ENCODE data around the gene RTP5.
"Not testable (repeated sequence)": the region's sequence is repeated elsewhere in the genome, so short reads cannot be mapped to it uniquely, and the experiment has no call there.

GRCh38 chr2:241922816-241923601 is 53.5 kb downstream of the RTP5 start:
- TF ChIP-seq, protein P1, sequence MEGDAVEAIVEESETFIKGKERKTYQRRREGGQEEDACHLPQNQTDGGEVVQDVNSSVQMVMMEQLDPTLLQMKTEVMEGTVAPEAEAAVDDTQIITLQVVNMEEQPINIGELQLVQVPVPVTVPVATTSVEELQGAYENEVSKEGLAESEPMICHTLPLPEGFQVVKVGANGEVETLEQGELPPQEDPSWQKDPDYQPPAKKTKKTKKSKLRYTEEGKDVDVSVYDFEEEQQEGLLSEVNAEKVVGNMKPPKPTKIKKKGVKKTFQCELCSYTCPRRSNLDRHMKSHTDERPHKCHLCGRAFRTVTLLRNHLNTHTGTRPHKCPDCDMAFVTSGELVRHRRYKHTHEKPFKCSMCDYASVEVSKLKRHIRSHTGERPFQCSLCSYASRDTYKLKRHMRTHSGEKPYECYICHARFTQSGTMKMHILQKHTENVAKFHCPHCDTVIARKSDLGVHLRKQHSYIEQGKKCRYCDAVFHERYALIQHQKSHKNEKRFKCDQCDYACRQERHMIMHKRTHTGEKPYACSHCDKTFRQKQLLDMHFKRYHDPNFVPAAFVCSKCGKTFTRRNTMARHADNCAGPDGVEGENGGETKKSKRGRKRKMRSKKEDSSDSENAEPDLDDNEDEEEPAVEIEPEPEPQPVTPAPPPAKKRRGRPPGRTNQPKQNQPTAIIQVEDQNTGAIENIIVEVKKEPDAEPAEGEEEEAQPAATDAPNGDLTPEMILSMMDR (IDR thresholded peaks at IDR 0.05; ENCODE audit: borderline replicate concordance, extremely low read depth, low read length, poor library complexity, severe bottlenecking) = not testable (repeated sequence)
- not testable (repeated sequence) for TF ChIP-seq EZH2 (IDR thresholded peaks at IDR 0.05; ENCODE audit: borderline replicate concordance, low read depth, low read length, severe bottlenecking)
